GM18498 (cell line): ENCODE measurements around the gene TGM4.
A peak's percentile ranks its signal among the peaks of the same experiment; 100 is the strongest.

Experiments used
- ATAC-seq: cut with Tn5 transposase; IDR thresholded peaks from one replicate; pipeline ENCODE4 v1.9.1; 2021; ENCODE audit warnings: mild to moderate bottlenecking, moderate library complexity; ENCODE audit not compliant: unreplicated experiment

Gene TGM4

DNA sequence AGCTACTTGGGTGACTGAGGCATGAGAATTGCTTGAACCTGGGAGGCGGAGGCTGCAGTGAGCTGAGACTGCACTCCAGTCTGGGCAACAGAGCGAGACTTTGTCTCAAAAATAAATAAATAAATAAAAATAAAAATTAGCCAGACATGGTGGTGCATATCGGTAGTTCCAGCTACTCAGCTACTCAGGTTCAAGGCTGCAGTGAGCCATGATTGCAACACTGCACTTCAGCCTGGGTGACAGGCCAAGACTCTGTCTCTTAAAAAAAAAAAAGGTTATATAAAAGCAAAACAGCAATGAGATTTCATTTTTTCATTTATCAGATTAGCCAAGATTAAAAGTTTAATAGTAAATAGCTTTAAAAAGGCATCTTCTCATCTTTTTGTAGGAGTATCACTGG lies 2.9 kb downstream of the TGM4 start:
- no peak for ATAC-seq

- no peak for ATAC-seq
These were observed 5.9 kb downstream of the TGM4 start for GRCh38 chr3:44880284-44880683.

DNA sequence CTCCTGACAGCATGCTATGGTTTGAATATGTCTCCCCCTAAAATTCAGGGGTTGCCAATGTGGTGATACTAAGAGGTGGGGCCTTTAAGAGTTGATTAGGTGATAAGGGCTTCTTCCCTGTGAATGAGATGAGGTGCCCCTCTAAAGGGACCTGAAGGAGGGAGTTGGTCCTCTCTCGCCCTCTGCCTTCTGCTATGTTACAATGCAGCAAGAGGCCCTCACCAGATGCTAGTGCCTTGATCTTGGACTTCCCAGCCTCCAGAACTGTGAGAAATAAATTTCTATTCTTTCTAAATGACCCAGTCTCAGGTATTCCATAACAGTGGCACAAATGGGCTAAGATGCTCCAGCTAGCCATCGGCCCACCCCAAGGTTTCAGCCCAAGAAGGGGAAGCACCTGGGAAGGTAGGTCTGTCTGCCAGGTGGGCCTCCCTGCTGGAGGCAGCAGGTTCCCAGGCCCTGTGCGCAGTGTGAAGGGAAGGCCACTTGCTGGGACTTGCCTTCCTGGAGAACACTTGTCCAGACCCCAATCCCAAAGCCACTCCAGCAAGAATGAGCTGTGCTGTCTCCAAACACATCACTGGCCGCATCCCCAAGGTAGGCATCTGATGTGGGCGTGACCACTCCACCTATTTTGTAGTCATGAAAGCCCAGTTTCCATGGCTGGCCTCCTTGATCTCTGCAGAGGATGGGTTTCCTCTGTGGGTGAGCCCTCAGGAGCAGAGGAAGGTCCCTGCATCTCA lies 9.0 kb downstream of the TGM4 start:
- ATAC-seq, result no peak

- no peak for ATAC-seq
These were observed 9.6 kb downstream of the TGM4 start for GRCh38 chr3:44883999-44884431.

DNA sequence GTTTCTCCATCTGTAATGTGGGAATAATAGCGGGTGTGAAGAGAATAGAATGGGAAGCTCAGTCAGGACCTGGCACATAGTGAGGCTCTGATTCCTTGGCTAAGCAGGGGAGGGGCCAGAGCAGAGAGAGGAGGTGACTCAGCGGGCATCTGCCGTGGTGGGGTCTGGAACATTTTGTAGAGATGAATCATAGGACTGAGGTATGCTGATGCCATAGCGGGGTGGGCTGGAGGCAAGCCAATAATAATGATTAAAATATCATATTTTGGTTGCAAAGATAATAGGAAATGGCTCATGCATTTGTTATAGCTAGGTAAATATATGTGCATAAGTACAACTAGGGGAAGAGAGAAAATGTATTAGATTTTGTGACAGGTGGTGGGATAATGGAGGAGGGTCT lies 11.2 kb downstream of the TGM4 start:
- no peak for ATAC-seq

DNA sequence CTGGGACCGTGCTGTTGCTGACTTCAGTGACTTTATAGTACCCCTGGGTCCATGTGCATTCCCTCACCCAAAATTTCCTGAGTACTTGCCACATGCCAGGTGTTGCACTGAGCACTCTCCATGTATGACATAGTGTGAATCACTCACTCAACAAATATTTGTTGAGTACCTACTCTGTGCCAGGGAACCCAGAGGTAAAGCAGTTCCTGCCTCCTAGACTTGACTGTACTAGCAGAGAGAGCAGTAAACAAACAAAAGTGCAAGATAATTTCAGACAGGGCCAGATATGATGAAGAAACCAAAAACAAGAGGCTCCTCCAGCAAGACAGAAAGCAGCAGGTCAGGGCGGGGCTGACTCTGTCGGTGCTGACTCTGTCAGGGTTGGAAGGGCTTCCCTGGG lies 12.2 kb downstream of the TGM4 start:
- no peak for ATAC-seq

- no peak for ATAC-seq
These were observed 12.7 kb downstream of the TGM4 start for GRCh38 chr3:44887101-44887500.

DNA sequence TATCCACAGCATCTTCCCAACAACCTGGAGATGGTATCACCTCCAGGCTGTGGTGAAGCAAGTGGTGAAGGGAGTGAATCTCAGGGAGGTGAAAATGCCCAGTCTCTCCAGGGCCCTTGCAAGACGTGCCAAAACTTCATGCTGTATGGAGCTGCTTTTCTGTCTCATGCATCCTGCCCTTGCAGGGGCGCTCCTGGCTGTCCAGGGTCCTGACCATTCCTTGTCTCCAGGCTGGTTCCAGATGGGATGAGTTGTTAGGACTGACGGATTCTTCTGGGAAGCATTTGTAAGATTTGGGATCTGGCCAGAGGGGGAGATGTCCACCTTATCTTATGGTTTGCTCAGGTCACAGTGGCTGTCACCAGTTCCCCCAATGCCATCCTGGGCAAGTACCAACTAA lies 15.8 kb downstream of the TGM4 start:
- no peak for ATAC-seq

GRCh38 chr3:44890852-44891251 lies 16.4 kb downstream of the TGM4 start:
- ATAC-seq, result no peak

DNA sequence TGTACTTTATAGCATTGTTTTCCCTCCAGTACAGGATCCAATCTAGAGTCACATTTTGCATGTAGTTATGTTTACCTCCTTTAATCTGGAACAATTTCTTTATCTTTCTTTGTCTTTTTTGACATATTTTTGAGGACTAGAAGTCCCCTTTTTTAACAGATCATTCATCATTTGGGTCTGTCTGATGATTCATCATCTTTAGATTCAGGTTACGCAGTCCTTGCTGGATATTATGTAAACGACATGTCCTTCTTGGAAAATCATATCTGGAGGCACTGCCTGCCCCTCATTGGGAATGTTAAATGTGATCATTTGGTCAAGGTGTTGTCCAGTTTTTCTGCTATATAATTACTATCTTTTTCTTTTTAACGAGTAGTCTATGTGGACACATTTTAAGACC lies 18.3 kb downstream of the TGM4 start:
- ATAC-seq, result no peak

DNA sequence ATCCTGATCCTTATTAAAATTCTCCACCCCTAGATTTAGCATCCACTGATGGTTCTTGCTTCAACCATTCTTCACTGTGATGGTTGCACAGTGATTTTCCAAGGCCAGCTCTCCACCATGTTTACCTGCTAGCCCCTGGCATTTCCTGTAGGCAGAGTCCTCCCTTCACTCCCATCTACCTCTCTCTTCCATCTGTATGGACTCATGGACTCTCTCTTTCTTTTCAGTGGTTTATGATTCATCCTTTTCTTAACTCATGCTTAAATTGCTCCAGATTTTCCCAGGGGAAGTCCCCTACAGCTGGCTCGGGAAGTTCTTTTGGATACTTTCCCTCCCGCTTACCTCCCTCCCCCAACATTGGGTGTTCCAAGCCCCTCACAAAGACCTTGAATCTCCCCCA lies 18.7 kb downstream of the TGM4 start:
- ATAC-seq, result no peak

- no peak for ATAC-seq
These were observed 20.1 kb downstream of the TGM4 start for GRCh38 chr3:44894485-44894884.

- peak; percentile 58 for ATAC-seq
These were observed 22.0 kb downstream of the TGM4 start for GRCh38 chr3:44896440-44896839.

- ATAC-seq, result no peak
These were observed 25.4 kb downstream of the TGM4 start for GRCh38 chr3:44899683-44900367.

- no peak for ATAC-seq
These were observed 28.2 kb downstream of the TGM4 start for GRCh38 chr3:44902628-44903027.

- ATAC-seq, result no peak
These were observed 28.9 kb downstream of the TGM4 start for GRCh38 chr3:44903314-44903713.

DNA sequence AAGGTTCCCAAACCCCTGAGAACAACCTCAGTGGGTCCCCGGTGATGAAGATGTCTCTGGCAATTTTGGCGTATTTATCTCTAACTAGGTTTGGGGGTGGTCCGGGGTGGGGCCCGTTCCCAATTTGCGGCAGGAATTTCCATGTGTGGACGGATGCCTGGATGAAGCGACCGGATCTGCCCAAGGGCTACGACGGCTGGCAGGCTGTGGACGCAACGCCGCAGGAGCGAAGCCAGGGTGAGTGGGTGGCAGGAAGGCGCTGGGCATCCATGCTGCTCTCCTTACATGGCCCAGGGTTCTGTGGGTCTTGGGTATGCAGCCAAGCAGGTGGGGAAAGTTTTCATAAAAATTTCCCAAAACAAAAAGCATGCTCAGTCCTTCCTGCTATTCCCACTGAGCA lies 29.3 kb downstream of the TGM4 start:
- no peak for ATAC-seq

GRCh38 chr3:44905446-44906157 lies 31.2 kb downstream of the TGM4 start:
- ATAC-seq, result no peak

GRCh38 chr3:44906997-44907396 lies 32.6 kb downstream of the TGM4 start:
- no peak for ATAC-seq

- ATAC-seq, result no peak
These were observed 33.2 kb downstream of the TGM4 start for GRCh38 chr3:44907612-44908011.

- ATAC-seq, result no peak
These were observed 34.7 kb downstream of the TGM4 start for GRCh38 chr3:44909063-44909462.

GRCh38 chr3:44910693-44911092 lies 36.3 kb downstream of the TGM4 start:
- no peak for ATAC-seq
